Erythroblast (primary cell): ENCODE data around the gene DAB2.

Source experiments
- DNase-seq, 2 experiments: peaks; one replicate each; lab custom pipeline; 2025; lab: John Stamatoyannopoulos, UW
- GATA1 ChIP-seq: IDR thresholded peaks from 2 replicates; pipeline ENCODE4 v1.6.1; 2011; ENCODE audit warnings: low read depth, mild to moderate bottlenecking, control low read depth, low read length, moderate library complexity
- POLR2A ChIP-seq: IDR thresholded peaks from 2 replicates; pipeline ENCODE4 v1.6.1; 2011; ENCODE audit warnings: mild to moderate bottlenecking, low read length

DAB2 gene

GRCh38 chr5:39400713-39401578, 23.8 kb downstream of the DAB2 start:
- DNase-seq = no peak
- TF ChIP-seq GATA1 (no peak), POLR2A (no peak)

- TF ChIP-seq POLR2A (no peak), GATA1 (no peak)
- DNase-seq = peak in 1 of 2 experiments; percentile 43
Measured at GRCh38 chr5:39399135-39400036, 25.4 kb downstream of the DAB2 start.

GRCh38 chr5:39396843-39397242, 27.9 kb downstream of the DAB2 start:
- TF ChIP-seq POLR2A (no peak), GATA1 (no peak)
- DNase-seq = no peak

- TF ChIP-seq POLR2A (no peak), GATA1 (no peak)
Measured at GRCh38 chr5:39395521-39395920, 29.3 kb downstream of the DAB2 start.

GRCh38 chr5:39394946-39395345, 29.8 kb downstream of the DAB2 start:
- DNase-seq = no peak

More at GRCh38 chr5:39395521-39395920, 29.3 kb downstream of the DAB2 start:
- DNase-seq = no peak

GRCh38 chr5:39390945-39391344, 33.8 kb downstream of the DAB2 start:
- TF ChIP-seq GATA1 (no peak), POLR2A (no peak)
- no peak for DNase-seq

More at GRCh38 chr5:39394946-39395345, 29.8 kb downstream of the DAB2 start:
- TF ChIP-seq GATA1 = no peak
- no peak for TF ChIP-seq POLR2A

GRCh38 chr5:39387293-39387692, 37.5 kb downstream of the DAB2 start:
- TF ChIP-seq GATA1 (no peak), POLR2A (no peak)
- no peak for DNase-seq

GRCh38 chr5:39384271-39384670, 40.5 kb downstream of the DAB2 start:
- TF ChIP-seq POLR2A (no peak), GATA1 (no peak)
- no peak for DNase-seq

- no peak for TF ChIP-seq GATA1
- TF ChIP-seq POLR2A = no peak
- DNase-seq = no peak
Measured at GRCh38 chr5:39381376-39381775, 43.4 kb downstream of the DAB2 start.

GRCh38 chr5:39379693-39380092, 45.1 kb downstream of the DAB2 start:
- TF ChIP-seq GATA1 (no peak), POLR2A (no peak)
- no peak for DNase-seq

- no peak for DNase-seq
- TF ChIP-seq GATA1 = no peak
- no peak for TF ChIP-seq POLR2A
Measured at GRCh38 chr5:39377613-39378012, 47.2 kb downstream of the DAB2 start.

GRCh38 chr5:39376293-39376714, 48.5 kb downstream of the DAB2 start:
- DNase-seq = peak; percentile 46 to 69
- no peak for TF ChIP-seq POLR2A
- no peak for TF ChIP-seq GATA1

- TF ChIP-seq GATA1 = no peak
Measured at GRCh38 chr5:39373791-39374190, 51.0 kb downstream of the DAB2 start.

GRCh38 chr5:39371367-39371635, 53.5 kb downstream of the DAB2 start:
- TF ChIP-seq POLR2A = no peak
- TF ChIP-seq GATA1 = no peak
- no peak for DNase-seq

More at GRCh38 chr5:39373791-39374190, 51.0 kb downstream of the DAB2 start:
- DNase-seq = no peak
